ENCODE results near the gene EDDM3A.
"Not testable (repeated sequence)": the region's sequence is repeated elsewhere in the genome, so short reads cannot be mapped to it uniquely, and the experiment has no call there.

Gene EDDM3A

DNA sequence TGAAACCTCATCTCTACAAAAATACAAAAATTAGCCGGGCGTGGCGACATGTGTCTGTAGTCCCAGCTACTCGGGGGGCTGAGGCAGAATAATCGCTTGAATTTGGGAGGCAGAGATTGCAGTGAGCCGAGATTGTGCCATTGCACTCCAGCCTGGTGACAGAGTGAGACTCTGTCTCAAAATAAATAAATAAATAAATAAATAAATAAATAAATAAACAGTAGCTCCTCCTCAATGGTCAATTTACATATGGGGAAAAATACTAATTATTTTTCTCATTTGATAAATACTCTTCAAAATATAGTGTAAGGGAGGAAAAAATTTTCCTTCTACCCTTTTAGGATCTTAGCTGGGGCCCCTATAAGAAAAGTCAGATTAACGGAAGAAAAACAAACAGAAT is 7.4 kb upstream of the EDDM3A start:
- H3K23ac ChIP-seq (ENCODE audit: low read length); H4K91ac ChIP-seq (ENCODE audit: low read depth, low read length); H3K4me1 ChIP-seq (ENCODE audit: control insufficient read depth in 1 of 2, insufficient read depth in 2 of 2, low read length in 2 of 2); H2AFZ ChIP-seq (ENCODE audit: insufficient read depth, low read length, poor library complexity); H3K27ac ChIP-seq (ENCODE audit: low read depth, low read length); H4K8ac ChIP-seq (ENCODE audit: low read depth, low read length); H3K27me3 ChIP-seq (ENCODE audit: insufficient read depth, low read length); H3K79me1 ChIP-seq (ENCODE audit: low read length); H3K18ac ChIP-seq (ENCODE audit: low read length); H3K4me3 ChIP-seq (ENCODE audit: low read depth, low read length); H3K36me3 ChIP-seq (ENCODE audit: control insufficient read depth in 1 of 2, insufficient read depth in 2 of 2, low read length in 2 of 2); H3K9ac ChIP-seq (ENCODE audit: low read length); H3K4me2 ChIP-seq (ENCODE audit: low read length); H3K9me3 ChIP-seq (ENCODE audit: insufficient read depth, low read depth, low read length); H2BK12ac ChIP-seq (ENCODE audit: low read length); H4K12ac ChIP-seq (ENCODE audit: low read depth, low read length); H3K4ac ChIP-seq (ENCODE audit: low read depth, low read length); H2AK5ac ChIP-seq (ENCODE audit: low read length); H3K79me2 ChIP-seq (ENCODE audit: control insufficient read depth, insufficient read depth, low read length, poor library complexity); H2BK120ac ChIP-seq (ENCODE audit: insufficient read depth, low read length, poor library complexity); H3K14ac ChIP-seq (ENCODE audit: low read length); H2BK5ac ChIP-seq (ENCODE audit: low read depth, low read length, poor library complexity); DNase-seq: not testable (repeated sequence)
- WGBS (ENCODE audit: extremely low coverage, insufficient coverage, insufficient read length): no CpG with 5 or more reads among the region's 7 CpGs

DNA sequence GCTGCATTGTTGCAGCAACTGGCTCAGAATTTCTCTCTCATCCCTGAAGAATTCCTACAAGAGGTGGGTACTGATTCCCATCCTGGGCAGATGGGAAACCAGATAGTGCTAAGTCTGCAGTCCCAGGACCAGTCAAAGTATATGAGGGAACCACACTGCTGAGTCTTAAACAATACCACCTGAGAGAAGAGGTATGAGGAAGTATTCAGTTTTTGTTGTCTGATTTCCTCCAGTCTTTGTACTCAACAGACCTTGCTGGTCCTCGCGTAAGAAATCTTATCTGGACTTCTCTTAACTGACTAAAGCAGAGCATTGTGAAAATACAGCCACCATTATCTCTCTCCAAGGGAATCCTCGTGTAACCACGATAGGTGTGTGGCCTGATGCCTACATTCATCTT is 3.6 kb upstream of the EDDM3A start:
- H3K23ac ChIP-seq (ENCODE audit: low read length): no peak overlapping the region
- H3K9ac ChIP-seq (ENCODE audit: low read length): no peak overlapping the region
- no peak overlapping the region for H3K14ac ChIP-seq (ENCODE audit: low read length)
- H3K27ac ChIP-seq (ENCODE audit: low read depth, low read length): no peak overlapping the region
- no peak overlapping the region for H3K4me3 ChIP-seq (ENCODE audit: low read depth, low read length)
- no peak overlapping the region for H2BK12ac ChIP-seq (ENCODE audit: low read length)
- H3K4me1 ChIP-seq (ENCODE audit: control insufficient read depth in 1 of 2, insufficient read depth in 2 of 2, low read length in 2 of 2): peaks cover 0 to 2% of the 10 kb centered on the region in 2 experiments
- no peak overlapping the region for H4K91ac ChIP-seq (ENCODE audit: low read depth, low read length)
- H2AK5ac ChIP-seq (ENCODE audit: low read length): no peak overlapping the region
- no peak overlapping the region for H4K12ac ChIP-seq (ENCODE audit: low read depth, low read length)
- no peak overlapping the region for H4K8ac ChIP-seq (ENCODE audit: low read depth, low read length)
- H3K4me2 ChIP-seq (ENCODE audit: low read length): no peak overlapping the region
- peak in 1 of 2 donors; percentile 49 for DNase-seq
- WGBS (ENCODE audit: extremely low coverage, insufficient coverage, insufficient read length): no CpG with 5 or more reads among the region's 4 CpGs
- no peak overlapping the region for H2BK120ac ChIP-seq (ENCODE audit: insufficient read depth, low read length, poor library complexity)
- no peak overlapping the region for H2AFZ ChIP-seq (ENCODE audit: insufficient read depth, low read length, poor library complexity)
- H2BK5ac ChIP-seq (ENCODE audit: low read depth, low read length, poor library complexity): no peak overlapping the region
- no peaks in the 10 kb centered on the region for H3K79me2 ChIP-seq (ENCODE audit: control insufficient read depth, insufficient read depth, low read length, poor library complexity)
- no peak overlapping the region for H3K18ac ChIP-seq (ENCODE audit: low read length)
- H3K9me3 ChIP-seq (ENCODE audit: insufficient read depth, low read depth, low read length): no peaks in the 10 kb centered on the region
- H3K4ac ChIP-seq (ENCODE audit: low read depth, low read length): no peak overlapping the region
- H3K27me3 ChIP-seq (ENCODE audit: insufficient read depth, low read length): no peaks in the 10 kb centered on the region
- H3K79me1 ChIP-seq (ENCODE audit: low read length): no peaks in the 10 kb centered on the region
- H3K36me3 ChIP-seq (ENCODE audit: control insufficient read depth in 1 of 2, insufficient read depth in 2 of 2, low read length in 2 of 2): no peaks in the 10 kb centered on the region

DNA sequence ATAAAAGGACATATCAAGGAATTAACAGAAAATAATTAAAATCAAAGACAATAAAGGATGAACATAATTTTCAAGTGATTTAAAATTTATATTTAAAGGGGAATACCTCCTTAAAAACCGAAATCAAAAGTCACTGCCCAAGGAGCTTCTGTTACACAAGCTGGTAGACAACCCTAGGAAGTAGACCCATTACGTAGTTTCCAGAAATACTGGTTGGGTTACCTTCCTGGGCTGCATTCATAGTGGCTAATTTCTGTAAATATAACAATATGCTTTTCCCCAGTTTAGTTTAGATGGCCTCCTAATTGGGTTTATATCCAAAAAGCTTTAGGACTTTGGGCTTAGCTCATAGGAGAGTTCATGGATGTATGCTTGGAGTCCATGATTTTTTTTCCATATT is 2.1 kb upstream of the EDDM3A start:
- Histone ChIP-seq H4K8ac (ENCODE audit: low read depth, low read length) (no peak overlapping the region), H3K4me1 (ENCODE audit: control insufficient read depth in 1 of 2, insufficient read depth in 2 of 2, low read length in 2 of 2) (peaks cover 0 to 2% of the 10 kb centered on the region in 2 experiments), H3K79me1 (ENCODE audit: low read length) (no peaks in the 10 kb centered on the region), H2BK120ac (ENCODE audit: insufficient read depth, low read length, poor library complexity) (no peak overlapping the region), H3K4me2 (ENCODE audit: low read length) (no peak overlapping the region), H2BK5ac (ENCODE audit: low read depth, low read length, poor library complexity) (no peak overlapping the region), H2AK5ac (ENCODE audit: low read length) (no peak overlapping the region), H4K91ac (ENCODE audit: low read depth, low read length) (no peak overlapping the region), H3K18ac (ENCODE audit: low read length) (no peak overlapping the region), H3K4ac (ENCODE audit: low read depth, low read length) (no peak overlapping the region), H4K12ac (ENCODE audit: low read depth, low read length) (no peak overlapping the region), H3K4me3 (ENCODE audit: low read depth, low read length) (no peak overlapping the region), H3K79me2 (ENCODE audit: control insufficient read depth, insufficient read depth, low read length, poor library complexity) (no peaks in the 10 kb centered on the region), H3K9ac (ENCODE audit: low read length) (no peak overlapping the region), H2BK12ac (ENCODE audit: low read length) (no peak overlapping the region), H3K9me3 (ENCODE audit: insufficient read depth, low read depth, low read length) (no peaks in the 10 kb centered on the region), H2AFZ (ENCODE audit: insufficient read depth, low read length, poor library complexity) (no peak overlapping the region), H3K14ac (ENCODE audit: low read length) (no peak overlapping the region), H3K27ac (ENCODE audit: low read depth, low read length) (no peak overlapping the region), H3K36me3 (ENCODE audit: control insufficient read depth in 1 of 2, insufficient read depth in 2 of 2, low read length in 2 of 2) (no peaks in the 10 kb centered on the region), H3K23ac (ENCODE audit: low read length) (no peak overlapping the region), H3K27me3 (ENCODE audit: insufficient read depth, low read length) (no peaks in the 10 kb centered on the region)
- WGBS (ENCODE audit: extremely low coverage, insufficient coverage, insufficient read length): no CpG with 5 or more reads among the region's 2 CpGs
- peak; percentile 36 to 88 for DNase-seq

DNA sequence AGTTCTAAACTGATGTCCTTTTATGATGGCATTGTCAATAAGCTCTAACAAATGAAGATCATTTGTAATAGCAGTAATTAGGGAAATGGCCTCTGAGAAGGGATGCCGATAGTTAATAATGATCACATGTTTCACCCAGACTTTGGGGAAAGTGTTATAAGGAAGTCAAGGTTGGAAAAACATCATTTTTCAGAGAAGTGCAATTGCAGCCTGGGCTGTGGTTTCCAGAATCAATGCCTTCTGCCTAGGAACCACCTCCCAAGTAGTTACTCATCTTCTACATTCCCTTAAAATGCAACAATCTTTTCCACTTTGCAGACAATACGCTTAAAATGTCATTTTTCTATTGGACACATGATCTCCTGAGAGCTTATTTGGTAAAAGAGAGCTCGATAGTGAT is 879 bp downstream of the EDDM3A start:
- no peak overlapping the region for H2AFZ ChIP-seq (ENCODE audit: insufficient read depth, low read length, poor library complexity)
- no peak overlapping the region for H3K18ac ChIP-seq (ENCODE audit: low read length)
- H3K79me1 ChIP-seq (ENCODE audit: low read length): no peaks in the 10 kb centered on the region
- no peak overlapping the region for H2BK12ac ChIP-seq (ENCODE audit: low read length)
- no peak overlapping the region for H3K27ac ChIP-seq (ENCODE audit: low read depth, low read length)
- H3K9ac ChIP-seq (ENCODE audit: low read length): no peak overlapping the region
- H3K79me2 ChIP-seq (ENCODE audit: control insufficient read depth, insufficient read depth, low read length, poor library complexity): no peaks in the 10 kb centered on the region
- H3K23ac ChIP-seq (ENCODE audit: low read length): no peak overlapping the region
- no peak overlapping the region for H4K12ac ChIP-seq (ENCODE audit: low read depth, low read length)
- H2AK5ac ChIP-seq (ENCODE audit: low read length): no peak overlapping the region
- H3K4me3 ChIP-seq (ENCODE audit: low read depth, low read length): no peak overlapping the region
- H3K27me3 ChIP-seq (ENCODE audit: insufficient read depth, low read length): no peaks in the 10 kb centered on the region
- H3K4me2 ChIP-seq (ENCODE audit: low read length): no peak overlapping the region
- H3K36me3 ChIP-seq (ENCODE audit: control insufficient read depth in 1 of 2, insufficient read depth in 2 of 2, low read length in 2 of 2): no peaks in the 10 kb centered on the region
- no peak overlapping the region for H4K8ac ChIP-seq (ENCODE audit: low read depth, low read length)
- no peak overlapping the region for H2BK5ac ChIP-seq (ENCODE audit: low read depth, low read length, poor library complexity)
- no CpG with 5 or more reads among the region's 3 CpGs for WGBS (ENCODE audit: extremely low coverage, insufficient coverage, insufficient read length)
- no peak overlapping the region for H4K91ac ChIP-seq (ENCODE audit: low read depth, low read length)
- no peak overlapping the region for H3K14ac ChIP-seq (ENCODE audit: low read length)
- H3K9me3 ChIP-seq (ENCODE audit: insufficient read depth, low read depth, low read length): no peaks in the 10 kb centered on the region
- H3K4me1 ChIP-seq (ENCODE audit: control insufficient read depth in 1 of 2, insufficient read depth in 2 of 2, low read length in 2 of 2): peaks cover 0 to 2% of the 10 kb centered on the region in 2 experiments
- H2BK120ac ChIP-seq (ENCODE audit: insufficient read depth, low read length, poor library complexity): no peak overlapping the region
- no peak for DNase-seq
- no peak overlapping the region for H3K4ac ChIP-seq (ENCODE audit: low read depth, low read length)
